Spleen (tissue), 7 donors: ENCODE data around the gene VSTM4.

ENCODE experiments used
- CTCF ChIP-seq, 11 experiments: fragments of 200-600 bp in 7 of 11; fragments of 450-650 bp in 4 of 11; sonication (generic) in 4 of 11; IDR thresholded peaks in 8 of 11; conservative IDR thresholded peaks in 3 of 11; 1 replicate in 7 of 11; 2 replicates in 4 of 11; pipeline versions ENCODE4 v1.4.0 to v1.8.0; 2016 to 2021; ENCODE audit warnings: antibody characterized with exemption in 11 of 11, inconsistent platforms in 4 of 11, mild to moderate bottlenecking in 1 of 11
- POLR2A ChIP-seq, 3 donors: fragments of 450-650 bp; IDR thresholded peaks; one replicate each; pipeline ENCODE4 v1.5.1; 2017; ENCODE audit warnings: antibody characterized with exemption in 3 of 3, mild to moderate bottlenecking in 1 of 3
- donor health status: DM: no; HTN: no; CAD: no; lungs with moderate emphysema.
- donor health status: DM: no; HTN: no; CAD: no.
- donor health status: DM: no; HTN: no; CAD: no.

- TF ChIP-seq CTCF (IDR thresholded peaks at IDR 0.05 in 8 of 11, conservative IDR thresholded peaks at IDR 0.05 in 3 of 11), result no peak
- TF ChIP-seq POLR2A (IDR thresholded peaks at IDR 0.05), result no peak
Measured at GRCh38 chr10:49092477-49092876, 22.8 kb downstream of the VSTM4 start.
